Measurements from ENCODE around the gene USP27X. TPM values are rescaled to one million over a fixed set of nuclear protein-coding genes. Genes with fewer than 3 reads are reported as not detected.

USP27X gene
- total RNA-seq, 1 experiment from 2014 or later, result 0.93 TPM

DNA sequence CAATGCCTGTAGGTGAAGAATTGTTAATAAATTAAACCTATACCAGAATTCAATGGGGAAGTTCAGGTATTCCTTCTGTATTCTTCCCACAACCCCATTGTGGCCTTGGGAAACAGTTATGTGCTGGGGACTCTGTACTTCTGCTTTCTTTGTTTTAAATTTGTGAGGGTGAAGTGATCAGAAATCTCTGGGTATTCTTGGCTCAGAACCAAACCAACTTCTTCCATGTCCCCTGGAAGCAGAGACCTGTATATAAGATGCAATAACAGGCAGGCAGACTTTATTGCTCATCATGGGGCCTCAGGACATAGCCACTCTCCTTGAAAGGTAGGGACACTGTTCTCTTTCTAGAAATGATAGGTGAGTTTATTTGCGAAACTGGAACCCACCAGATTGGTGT is 19.8 kb upstream of the USP27X start:
- no peaks in the 10 kb centered on the region for H3K4me1 Mint-ChIP-seq (ENCODE audit: insufficient read depth, unreplicated experiment)
- no peaks in the 10 kb centered on the region for H3K9me3 Mint-ChIP-seq (ENCODE audit: unreplicated experiment)
- TF ChIP-seq, protein P1, sequence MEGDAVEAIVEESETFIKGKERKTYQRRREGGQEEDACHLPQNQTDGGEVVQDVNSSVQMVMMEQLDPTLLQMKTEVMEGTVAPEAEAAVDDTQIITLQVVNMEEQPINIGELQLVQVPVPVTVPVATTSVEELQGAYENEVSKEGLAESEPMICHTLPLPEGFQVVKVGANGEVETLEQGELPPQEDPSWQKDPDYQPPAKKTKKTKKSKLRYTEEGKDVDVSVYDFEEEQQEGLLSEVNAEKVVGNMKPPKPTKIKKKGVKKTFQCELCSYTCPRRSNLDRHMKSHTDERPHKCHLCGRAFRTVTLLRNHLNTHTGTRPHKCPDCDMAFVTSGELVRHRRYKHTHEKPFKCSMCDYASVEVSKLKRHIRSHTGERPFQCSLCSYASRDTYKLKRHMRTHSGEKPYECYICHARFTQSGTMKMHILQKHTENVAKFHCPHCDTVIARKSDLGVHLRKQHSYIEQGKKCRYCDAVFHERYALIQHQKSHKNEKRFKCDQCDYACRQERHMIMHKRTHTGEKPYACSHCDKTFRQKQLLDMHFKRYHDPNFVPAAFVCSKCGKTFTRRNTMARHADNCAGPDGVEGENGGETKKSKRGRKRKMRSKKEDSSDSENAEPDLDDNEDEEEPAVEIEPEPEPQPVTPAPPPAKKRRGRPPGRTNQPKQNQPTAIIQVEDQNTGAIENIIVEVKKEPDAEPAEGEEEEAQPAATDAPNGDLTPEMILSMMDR (IDR thresholded peaks at IDR 0.05; ENCODE audit: unreplicated experiment), result no peak
- no peak for DNase-seq (ENCODE audit: unreplicated experiment)
- intact Hi-C loops (cut with micrococcal nuclease), result no loop called here
- H3K27me3 Mint-ChIP-seq (ENCODE audit: insufficient read depth, unreplicated experiment), result peaks cover 53% of the 10 kb centered on the region
- no peak overlapping the region for H3K27ac Mint-ChIP-seq (ENCODE audit: low read depth, unreplicated experiment)
- no peaks in the 10 kb centered on the region for H3K36me3 Mint-ChIP-seq (ENCODE audit: insufficient read depth, unreplicated experiment)
- POLR2A ChIA-PET, result no interaction called here
- no TSS peak for BruUV-seq (replicated peaks)
- CTCF ChIA-PET, result interaction anchor here (1.0 to 1.2 kb wide), 2 partner anchors 15 to 21 kb away, joined by 4 to 5 read pairs; no protein-coding TSS in a partner anchor
- H3K4me3 Mint-ChIP-seq (ENCODE audit: unreplicated experiment), result no peak overlapping the region

DNA sequence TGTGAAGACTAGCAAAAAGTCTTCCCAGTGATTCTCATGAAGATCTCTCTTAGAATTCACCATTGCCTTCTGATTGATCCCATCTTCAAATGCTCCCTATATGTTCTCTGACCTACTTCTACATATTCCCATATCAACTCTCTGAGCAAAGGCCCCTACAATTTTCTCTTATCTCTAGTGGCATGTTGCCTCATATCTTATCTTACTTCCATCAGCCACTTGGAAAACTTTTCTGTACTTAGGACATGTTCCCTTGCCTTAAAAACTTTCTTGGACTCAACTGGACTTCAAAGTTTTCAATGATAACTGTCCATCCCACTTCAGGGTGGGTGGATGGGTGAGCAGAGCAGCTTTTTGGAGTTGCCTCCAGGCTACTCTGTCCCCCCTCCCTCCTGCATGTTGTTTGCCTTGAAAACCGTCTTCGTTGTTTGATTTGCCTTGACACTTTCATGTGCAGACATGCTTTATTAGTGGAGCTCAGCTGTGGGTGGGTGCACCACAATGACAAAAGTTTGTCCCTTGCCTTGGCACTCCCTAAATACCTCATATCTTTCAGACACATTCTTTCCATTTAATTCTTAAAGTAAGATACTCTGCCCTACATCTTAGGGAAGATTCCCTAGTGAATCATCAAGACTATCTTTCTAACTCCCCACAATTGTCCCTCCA is 18.3 kb upstream of the USP27X start:
- CTCF ChIA-PET, result interaction anchor here (0.5 to 1.2 kb wide), 4 partner anchors 13 to 1417 kb away, joined by 3 to 5 read pairs (median 3); no protein-coding TSS in a partner anchor
- H3K27me3 Mint-ChIP-seq (ENCODE audit: insufficient read depth, unreplicated experiment), result peaks cover 48% of the 10 kb centered on the region

DNA sequence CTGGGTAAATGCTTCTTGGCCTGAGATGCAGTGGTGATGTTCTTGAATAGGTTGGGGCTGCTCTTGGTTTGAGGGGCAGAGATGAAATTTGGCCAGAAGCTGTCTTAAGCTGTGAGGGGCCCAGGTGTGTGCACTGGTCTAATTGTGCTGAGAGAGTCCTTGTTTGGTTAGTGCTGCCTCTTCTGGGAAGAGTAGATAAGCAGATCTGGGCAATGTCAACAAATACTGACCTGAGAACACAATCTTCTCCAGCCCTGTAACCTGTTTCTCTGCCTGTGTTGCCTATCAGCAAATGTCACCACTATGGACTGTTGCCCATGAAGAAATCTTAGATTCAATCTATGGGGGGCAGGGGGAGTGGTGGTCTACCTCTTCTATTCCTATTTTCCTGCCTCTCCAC is 17.2 kb upstream of the USP27X start:
- no peaks in the 10 kb centered on the region for H3K36me3 Mint-ChIP-seq (ENCODE audit: insufficient read depth, unreplicated experiment)
- no peak for DNase-seq (ENCODE audit: unreplicated experiment)
- peaks cover 46% of the 10 kb centered on the region for H3K27me3 Mint-ChIP-seq (ENCODE audit: insufficient read depth, unreplicated experiment)
- H3K27ac Mint-ChIP-seq (ENCODE audit: low read depth, unreplicated experiment), result no peak overlapping the region
- H3K9me3 Mint-ChIP-seq (ENCODE audit: unreplicated experiment), result no peaks in the 10 kb centered on the region
- intact Hi-C loops (cut with micrococcal nuclease), result no loop called here
- H3K4me3 Mint-ChIP-seq (ENCODE audit: unreplicated experiment), result no peak overlapping the region
- TF ChIP-seq, protein P1 (IDR thresholded peaks at IDR 0.05; ENCODE audit: unreplicated experiment), result no peak
- BruUV-seq (replicated peaks), result no TSS peak
- ChIA-PET POLR2A (no interaction called here), CTCF (no interaction called here)
- no peaks in the 10 kb centered on the region for H3K4me1 Mint-ChIP-seq (ENCODE audit: insufficient read depth, unreplicated experiment)

More for the DNA sequence above, 18.3 kb upstream of the USP27X start:
- Mint-ChIP-seq H3K27ac (ENCODE audit: low read depth, unreplicated experiment) (no peak overlapping the region), H3K4me1 (ENCODE audit: insufficient read depth, unreplicated experiment) (no peaks in the 10 kb centered on the region), H3K36me3 (ENCODE audit: insufficient read depth, unreplicated experiment) (no peaks in the 10 kb centered on the region), H3K4me3 (ENCODE audit: unreplicated experiment) (no peak overlapping the region), H3K9me3 (ENCODE audit: unreplicated experiment) (no peaks in the 10 kb centered on the region)
- no TSS peak for BruUV-seq (replicated peaks)
- TF ChIP-seq, protein P1 (IDR thresholded peaks at IDR 0.05; ENCODE audit: unreplicated experiment), result no peak
- intact Hi-C loops (cut with micrococcal nuclease), result no loop called here
- DNase-seq (ENCODE audit: unreplicated experiment), result no peak
- POLR2A ChIA-PET, result interaction anchor here (0.6 kb wide), 1 partner anchor 8 kb away, joined by 3 read pairs; no protein-coding TSS in a partner anchor

DNA sequence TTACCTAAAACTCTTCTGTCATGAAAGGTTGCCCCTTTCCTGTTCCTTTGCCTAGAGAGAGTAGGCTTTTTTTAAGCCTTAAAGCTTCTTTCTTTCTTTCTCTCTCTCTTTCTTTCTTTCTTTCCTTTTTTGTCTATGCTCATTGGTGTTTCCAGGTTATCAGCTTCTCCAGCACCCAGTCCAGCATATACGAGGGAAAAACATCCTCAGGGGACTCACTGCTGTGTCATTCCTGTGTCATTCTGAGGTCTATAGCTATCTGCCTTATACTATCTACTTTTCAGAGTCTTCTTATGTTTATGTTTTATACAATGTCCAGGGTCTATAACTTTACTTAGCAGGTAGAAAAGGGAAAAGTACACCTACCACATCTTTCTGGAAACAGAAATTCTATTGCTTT is 10.5 kb upstream of the USP27X start:
- CTCF ChIA-PET, result interaction anchor here (0.6 kb wide), 1 partner anchor 1943 kb away, joined by 3 read pairs; no protein-coding TSS in a partner anchor
- H3K36me3 Mint-ChIP-seq (ENCODE audit: insufficient read depth, unreplicated experiment), result no peaks in the 10 kb centered on the region
- intact Hi-C loops (cut with micrococcal nuclease), result no loop called here
- BruUV-seq (replicated peaks), result no TSS peak
- no peak for DNase-seq (ENCODE audit: unreplicated experiment)
- H3K9me3 Mint-ChIP-seq (ENCODE audit: unreplicated experiment), result no peaks in the 10 kb centered on the region
- H3K27me3 Mint-ChIP-seq (ENCODE audit: insufficient read depth, unreplicated experiment), result peaks cover 58% of the 10 kb centered on the region
- H3K4me3 Mint-ChIP-seq (ENCODE audit: unreplicated experiment), result no peak overlapping the region
- no peak overlapping the region for H3K27ac Mint-ChIP-seq (ENCODE audit: low read depth, unreplicated experiment)
- POLR2A ChIA-PET, result interaction anchor here (0.6 kb wide), 2 partner anchors 678 to 1903 kb away, joined by 3 read pairs; no protein-coding TSS in a partner anchor
- TF ChIP-seq, protein P1 (IDR thresholded peaks at IDR 0.05; ENCODE audit: unreplicated experiment), result no peak
- no peaks in the 10 kb centered on the region for H3K4me1 Mint-ChIP-seq (ENCODE audit: insufficient read depth, unreplicated experiment)

Data from MCF 10A (cell line).